Activated CD8-positive, alpha-beta memory T cell treated with anti-CD3 and anti-CD28 coated beads, Interleukin-2, amount 10 ng/mL, durations not matched to agents 7 days and 5 days (primary cell): ENCODE results near the gene FAM76A. TPM values are rescaled to one million over a fixed set of nuclear protein-coding genes. Genes with fewer than 3 reads are reported as not detected.
A peak's percentile ranks its signal among the peaks of the same experiment; 100 is the strongest.
"Not testable (repeated sequence)": the region's sequence is repeated elsewhere in the genome, so short reads cannot be mapped to it uniquely, and the experiment has no call there.

Experiments used
- ATAC-seq: fragments of 150-1000 bp; cut with Tn5 transposase; one replicate; pipeline ENCODE4 v1.10.0; 2021; ENCODE audit warnings: moderate library complexity
- CTCF ChIA-PET: fragments of 350-600 bp; sonication (Branson Sonifier 250); formaldehyde crosslinking; loops from one replicate; lab custom pipeline; 2021; ENCODE audit warnings: antibody characterized with exemption; lab: Charles Lee
- DNase-seq: peaks from one replicate; pipeline ENCODE4 v3.0.0-alpha.2; 2020
- H3K27ac Mint-ChIP-seq: one replicate; pipeline ENCODE4 v1.8.0; 2021; ENCODE audit warnings: mild to moderate bottlenecking, mixed read lengths
- H3K27me3 Mint-ChIP-seq: one replicate; pipeline ENCODE4 v1.8.0; 2021; ENCODE audit warnings: mixed read lengths
- H3K36me3 Mint-ChIP-seq: one replicate; pipeline ENCODE4 v1.8.0; 2021; ENCODE audit warnings: mild to moderate bottlenecking, mixed read lengths
- H3K4me1 Mint-ChIP-seq: one replicate; pipeline ENCODE4 v1.8.0; 2021; ENCODE audit warnings: mixed read lengths
- H3K4me3 Mint-ChIP-seq: one replicate; pipeline ENCODE4 v1.8.0; 2021; ENCODE audit warnings: mild to moderate bottlenecking, moderate library complexity, mixed read lengths
- H3K9me3 Mint-ChIP-seq: one replicate; pipeline ENCODE4 v1.8.0; 2022; ENCODE audit warnings: low read depth, mixed read lengths
- total RNA-seq, 2 experiments: library from RNA; stranded (reverse); gene quantifications; one replicate each; pipeline ENCODE4 v1.2.3, GENCODE V29; 2021

FAM76A gene
- 10 to 100 TPM; 11.8 to 13.2 TPM for total RNA-seq

- peak within 1 kb of the TSS; percentile 84 for H3K4me3 Mint-ChIP-seq
- ATAC-seq (peak; percentile 93), DNase-seq (peak; percentile 100)
- H3K27me3 Mint-ChIP-seq: peaks cover 2% of the 10 kb centered on the region
- CTCF ChIA-PET: interaction anchor here (0.6 to 2.6 kb wide), 21 partner anchors 17 to 1011 kb away, joined by 3 to 24 read pairs (median 3); partner anchors contain the start of genes EYA3, IFI6, PPP1R8 and STX12
- peaks cover 20% of the 10 kb centered on the region for H3K4me1 Mint-ChIP-seq
- peaks cover 7% of the 10 kb centered on the region for H3K36me3 Mint-ChIP-seq
- H3K9me3 Mint-ChIP-seq: no peaks in the 10 kb centered on the region
- peak within 1 kb of the TSS; percentile 93 for H3K27ac Mint-ChIP-seq
Measured at GRCh38 chr1:27725374-27726172, at the start of gene FAM76A. Gene FAM76A, plus strand, starts transcription at chr1:27725961. Its CDS starts 120 bp downstream, at chr1:27726081.

GRCh38 chr1:27676410-27676809 lies 49.4 kb upstream of the FAM76A start:
- no peak for DNase-seq
- peaks cover 11% of the 10 kb centered on the region for H3K9me3 Mint-ChIP-seq
- peaks cover 2% of the 10 kb centered on the region for H3K27me3 Mint-ChIP-seq
- H3K27ac Mint-ChIP-seq: no peak overlapping the region
- CTCF ChIA-PET: no interaction called here
- ATAC-seq: no peak
- peaks cover 16% of the 10 kb centered on the region for H3K36me3 Mint-ChIP-seq
- peaks cover 14% of the 10 kb centered on the region for H3K4me1 Mint-ChIP-seq
- no peak overlapping the region for H3K4me3 Mint-ChIP-seq

- Mint-ChIP-seq H3K27me3 (peaks cover 2% of the 10 kb centered on the region), H3K4me1 (no peaks in the 10 kb centered on the region), H3K36me3 (peaks cover 13% of the 10 kb centered on the region), H3K27ac (no peak overlapping the region), H3K9me3 (peaks cover 16% of the 10 kb centered on the region), H3K4me3 (no peak overlapping the region)
- no peak for DNase-seq
- ATAC-seq: no peak
- CTCF ChIA-PET: no interaction called here
Measured at GRCh38 chr1:27678747-27679146, 47.0 kb upstream of the FAM76A start.

DNA sequence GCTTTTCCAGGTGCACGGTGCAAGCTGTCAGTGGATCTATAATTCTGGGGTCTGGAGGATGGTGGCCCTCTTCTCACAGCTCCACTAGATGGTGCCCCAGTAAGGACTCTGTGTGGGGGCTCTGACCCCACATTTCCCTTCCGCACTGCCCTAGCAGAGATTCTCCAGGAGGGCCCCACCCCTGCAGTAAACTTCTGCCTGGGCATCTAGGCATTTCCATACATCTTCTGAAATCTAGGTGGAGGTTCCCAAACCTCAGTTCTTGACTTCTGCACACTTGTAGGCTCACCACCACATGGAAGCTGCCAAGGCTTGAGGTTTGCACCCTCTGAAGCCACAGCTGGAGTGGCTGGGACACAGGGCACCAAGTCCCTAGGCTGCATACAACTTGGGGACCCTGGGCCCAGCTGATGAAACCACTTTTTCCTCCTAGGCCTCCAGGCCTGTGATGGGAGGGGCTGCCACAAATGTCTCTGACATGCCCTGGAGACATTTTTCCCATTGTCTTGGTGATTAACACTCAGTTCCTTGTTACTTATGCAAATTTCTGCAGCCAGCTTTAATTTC lies 45.5 kb upstream of the FAM76A start:
- CTCF ChIA-PET: interaction anchor here (1.0 to 2.6 kb wide), 2 partner anchors 9 to 11 kb away, joined by 3 to 8 read pairs; no protein-coding TSS in a partner anchor
- peaks cover 13% of the 10 kb centered on the region for H3K36me3 Mint-ChIP-seq
- H3K27me3 Mint-ChIP-seq, ATAC-seq, DNase-seq, H3K27ac Mint-ChIP-seq, H3K4me1 Mint-ChIP-seq, H3K4me3 Mint-ChIP-seq: not testable (repeated sequence)
- H3K9me3 Mint-ChIP-seq: peaks cover 16% of the 10 kb centered on the region

DNA sequence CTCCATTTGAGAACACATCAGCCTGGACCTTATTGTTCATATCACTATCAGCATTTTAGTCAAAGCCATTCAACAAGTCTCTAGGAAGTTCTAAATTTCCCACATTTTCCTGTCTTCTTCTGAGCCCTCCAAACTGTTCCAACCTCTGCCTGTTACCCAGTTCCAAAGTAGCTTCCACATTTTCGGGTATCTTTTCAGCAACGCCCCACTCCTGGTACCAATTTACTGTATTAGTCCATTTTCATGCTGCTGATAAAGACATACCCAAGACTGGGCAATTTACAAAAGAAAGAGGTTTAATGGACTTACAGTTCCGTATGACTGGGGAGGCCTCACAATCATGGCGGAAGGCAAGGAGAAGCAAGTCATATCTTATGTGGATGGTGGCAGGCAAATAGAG lies 44.2 kb upstream of the FAM76A start:
- H3K4me3 Mint-ChIP-seq, H3K4me1 Mint-ChIP-seq, DNase-seq, H3K27ac Mint-ChIP-seq, ATAC-seq, H3K27me3 Mint-ChIP-seq: not testable (repeated sequence)
- Mint-ChIP-seq H3K36me3 (peaks cover 13% of the 10 kb centered on the region), H3K9me3 (peaks cover 16% of the 10 kb centered on the region)
- CTCF ChIA-PET: interaction anchor here (2.6 kb wide), 1 partner anchor 12 kb away, joined by 8 read pairs; no protein-coding TSS in a partner anchor

DNA sequence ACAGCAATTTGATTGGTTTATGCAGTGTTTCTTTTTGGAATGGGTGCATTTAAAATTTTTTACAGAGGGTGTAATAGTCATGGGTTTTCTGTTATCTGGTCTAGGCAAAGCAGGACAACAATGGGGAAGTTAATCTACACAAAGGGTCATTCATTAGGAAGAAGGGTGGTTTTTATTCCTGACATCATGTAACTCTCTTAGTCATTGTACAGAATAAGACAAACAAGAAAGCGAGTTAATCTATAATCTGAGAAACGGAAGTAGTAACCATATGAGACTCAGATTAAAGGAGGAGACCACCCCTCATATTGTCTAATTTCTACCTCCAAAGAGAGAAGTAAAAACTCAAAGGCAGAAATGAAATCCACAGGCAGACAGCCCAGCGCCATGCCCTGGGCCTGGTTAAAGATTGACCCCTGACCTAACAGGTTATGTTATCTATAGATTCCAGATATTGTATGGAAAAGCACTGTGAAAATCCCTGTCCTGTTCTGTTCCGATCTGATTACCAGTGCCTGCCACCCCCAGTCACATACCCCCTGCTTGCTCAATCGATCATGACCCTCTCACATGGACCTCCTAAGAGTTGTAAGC lies 43.3 kb upstream of the FAM76A start:
- no peak overlapping the region for H3K4me3 Mint-ChIP-seq
- DNase-seq (no peak), ATAC-seq (no peak)
- no peaks in the 10 kb centered on the region for H3K4me1 Mint-ChIP-seq
- H3K27me3 Mint-ChIP-seq: peaks cover 8% of the 10 kb centered on the region
- H3K36me3 Mint-ChIP-seq: peaks cover 13% of the 10 kb centered on the region
- H3K9me3 Mint-ChIP-seq: peaks cover 16% of the 10 kb centered on the region
- H3K27ac Mint-ChIP-seq: no peak overlapping the region
- CTCF ChIA-PET: interaction anchor here (0.8 to 1.1 kb wide), 2 partner anchors 9 to 13 kb away, joined by 3 to 4 read pairs; no protein-coding TSS in a partner anchor

DNA sequence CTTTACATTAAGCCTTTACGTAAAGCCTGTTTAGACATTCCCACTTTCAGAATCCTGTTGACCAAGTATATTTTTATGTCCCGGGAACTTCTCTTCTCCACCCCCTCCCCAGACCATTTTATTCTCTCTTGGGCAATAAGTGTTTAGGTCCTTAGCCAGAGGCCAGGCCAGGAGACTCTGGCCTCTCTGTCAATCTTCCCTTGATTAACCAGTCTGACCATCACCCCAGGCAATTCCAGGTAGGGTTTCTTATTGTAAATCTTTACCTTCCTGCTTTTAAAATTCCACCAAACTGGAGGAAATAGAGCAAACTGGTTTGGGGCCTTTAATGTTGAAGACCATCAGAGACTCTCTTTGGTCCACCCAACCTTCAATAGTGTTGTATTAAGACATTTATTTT lies 41.6 kb upstream of the FAM76A start:
- peaks cover 6% of the 10 kb centered on the region for H3K27me3 Mint-ChIP-seq
- peaks cover 11% of the 10 kb centered on the region for H3K36me3 Mint-ChIP-seq
- peaks cover 13% of the 10 kb centered on the region for H3K9me3 Mint-ChIP-seq
- H3K4me1 Mint-ChIP-seq: peaks cover 1% of the 10 kb centered on the region
- ATAC-seq: no peak
- no peak overlapping the region for H3K27ac Mint-ChIP-seq
- DNase-seq: no peak
- no peak overlapping the region for H3K4me3 Mint-ChIP-seq
- CTCF ChIA-PET: no interaction called here

DNA sequence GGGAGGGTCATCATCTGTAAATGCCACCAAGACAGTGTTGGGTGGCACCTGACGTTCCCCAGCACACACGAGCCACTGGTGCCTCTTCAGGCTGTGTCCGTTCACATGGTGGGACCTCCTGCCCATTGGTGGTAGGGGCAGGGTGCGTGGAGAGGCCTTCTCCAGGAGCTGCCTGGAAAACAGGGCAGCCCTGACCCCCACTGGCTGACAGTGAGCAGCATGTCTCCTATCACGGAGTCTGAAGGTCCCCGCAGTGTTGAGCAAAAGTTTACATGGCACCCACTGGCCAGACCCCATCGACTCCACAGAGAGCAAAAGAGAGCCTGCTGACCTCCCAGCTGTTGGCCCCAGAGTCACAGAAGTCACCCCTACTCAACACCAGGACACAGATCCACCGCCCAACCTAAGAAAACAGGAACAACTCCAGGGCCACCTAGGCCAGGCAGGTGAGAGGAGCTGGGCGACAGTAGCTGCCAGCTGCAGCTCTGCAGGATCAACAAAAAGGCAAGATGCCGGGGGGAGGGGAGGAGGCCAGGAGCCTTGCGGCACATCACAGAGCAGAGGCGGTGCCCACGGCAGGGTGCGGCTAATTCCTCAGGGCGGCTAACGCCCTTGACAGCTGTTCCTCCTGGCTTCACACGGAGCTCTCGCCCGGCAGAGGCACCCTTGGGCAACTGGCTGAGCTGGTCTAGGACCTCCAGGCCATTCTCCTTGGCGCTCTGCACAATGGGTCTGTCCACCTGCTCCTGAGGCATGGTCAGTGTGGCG lies 39.4 kb upstream of the FAM76A start:
- peaks cover 6% of the 10 kb centered on the region for H3K27me3 Mint-ChIP-seq
- DNase-seq (no peak), ATAC-seq (no peak)
- H3K27ac Mint-ChIP-seq: no peak overlapping the region
- H3K4me1 Mint-ChIP-seq: peaks cover 16% of the 10 kb centered on the region
- H3K4me3 Mint-ChIP-seq: no peak overlapping the region
- CTCF ChIA-PET: no interaction called here
- H3K36me3 Mint-ChIP-seq: peaks cover 9% of the 10 kb centered on the region
- H3K9me3 Mint-ChIP-seq: peaks cover 5% of the 10 kb centered on the region

- Mint-ChIP-seq H3K4me1 (peaks cover 16% of the 10 kb centered on the region), H3K27me3 (peaks cover 12% of the 10 kb centered on the region), H3K9me3 (no peaks in the 10 kb centered on the region), H3K4me3 (no peak overlapping the region), H3K36me3 (peaks cover 7% of the 10 kb centered on the region), H3K27ac (no peak overlapping the region)
- CTCF ChIA-PET: no interaction called here
- ATAC-seq: no peak
- no peak for DNase-seq
Measured at GRCh38 chr1:27687906-27688305, 37.9 kb upstream of the FAM76A start.

GRCh38 chr1:27689423-27690173 lies 36.2 kb upstream of the FAM76A start:
- Mint-ChIP-seq H3K4me3 (peak overlapping the region; percentile 5), H3K27me3 (peaks cover 14% of the 10 kb centered on the region), H3K9me3 (peaks cover 2% of the 10 kb centered on the region), H3K36me3 (peaks cover 7% of the 10 kb centered on the region), H3K27ac (peak overlapping the region; percentile 8), H3K4me1 (peaks cover 16% of the 10 kb centered on the region)
- CTCF ChIA-PET: interaction anchor here (0.9 to 1.1 kb wide), 2 partner anchors 17 to 19 kb away, joined by 4 to 8 read pairs; partner anchors contain the start of gene IFI6
- peak; percentile 23 for ATAC-seq
- no peak for DNase-seq

- peaks cover 16% of the 10 kb centered on the region for H3K4me1 Mint-ChIP-seq
- DNase-seq: no peak
- peaks cover 2% of the 10 kb centered on the region for H3K9me3 Mint-ChIP-seq
- CTCF ChIA-PET: no interaction called here
- peaks cover 11% of the 10 kb centered on the region for H3K27me3 Mint-ChIP-seq
- peak overlapping the region; percentile 16 for H3K27ac Mint-ChIP-seq
- peaks cover 7% of the 10 kb centered on the region for H3K36me3 Mint-ChIP-seq
- no peak for ATAC-seq
- H3K4me3 Mint-ChIP-seq: no peak overlapping the region
Measured at GRCh38 chr1:27690183-27690582, 35.6 kb upstream of the FAM76A start.

GRCh38 chr1:27696835-27697234 lies 28.9 kb upstream of the FAM76A start:
- DNase-seq, CTCF ChIA-PET, H3K27ac Mint-ChIP-seq, H3K4me1 Mint-ChIP-seq, H3K36me3 Mint-ChIP-seq, H3K4me3 Mint-ChIP-seq, ATAC-seq, H3K9me3 Mint-ChIP-seq: not testable (repeated sequence)
- H3K27me3 Mint-ChIP-seq: peaks cover 31% of the 10 kb centered on the region
